Astrocyte of the spinal cord (primary cell): Measurements from ENCODE around the gene HCN2.

Experiments
- DNase-seq: peaks from one replicate; pipeline ENCODE4 v3.0.0; 2011; ENCODE audit warnings: low read depth, low spot score
- H3K4me3 ChIP-seq: 2 replicates; pipeline ENCODE4 v1.5.1; 2011; ENCODE audit warnings: low read depth, mild to moderate bottlenecking, low read length, moderate library complexity
- in situ Hi-C: cut with HindIII; loops from 2 replicates; pipeline ENCODE4 v1.10.0; 2017; ENCODE audit warnings: low sequenced_read_pairs
- TF ChIP-seq, protein P1 (sequence below): IDR thresholded peaks from 2 replicates; pipeline ENCODE4 v1.5.1; 2012; ENCODE audit warnings: low read depth, mild to moderate bottlenecking, low read length, inconsistent platforms

Gene HCN2

DNA sequence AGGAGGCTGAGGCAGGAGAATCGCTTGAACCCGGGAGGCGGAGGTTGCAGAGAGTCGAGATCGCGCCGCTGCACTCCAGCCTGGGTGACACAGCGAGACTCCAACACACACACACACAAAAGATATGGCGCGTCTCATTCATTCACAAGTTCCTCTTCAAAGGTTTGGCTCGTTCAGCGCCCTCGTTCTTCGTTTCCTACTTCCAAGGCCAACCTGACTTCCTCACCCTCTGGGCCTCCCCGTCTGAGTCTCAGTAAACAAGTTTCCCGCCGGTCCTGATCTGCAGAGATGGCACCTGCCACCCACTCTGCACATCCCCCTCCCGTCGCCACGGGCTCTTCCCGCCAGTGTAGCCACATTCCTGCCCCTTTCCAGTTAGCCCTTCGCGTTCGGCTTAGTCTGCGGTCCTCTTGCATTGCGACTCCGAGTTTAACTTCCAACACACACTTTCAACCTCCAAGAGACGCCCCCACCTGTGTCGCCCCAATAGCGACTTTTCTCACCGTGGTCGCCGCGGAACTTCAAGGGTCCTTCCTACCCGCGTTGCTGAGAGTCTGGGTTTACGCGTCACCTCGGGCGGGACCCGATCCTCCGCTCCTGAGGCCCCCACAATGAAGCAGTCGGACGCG lies 18.6 kb upstream of the HCN2 start:
- TF ChIP-seq, protein P1, sequence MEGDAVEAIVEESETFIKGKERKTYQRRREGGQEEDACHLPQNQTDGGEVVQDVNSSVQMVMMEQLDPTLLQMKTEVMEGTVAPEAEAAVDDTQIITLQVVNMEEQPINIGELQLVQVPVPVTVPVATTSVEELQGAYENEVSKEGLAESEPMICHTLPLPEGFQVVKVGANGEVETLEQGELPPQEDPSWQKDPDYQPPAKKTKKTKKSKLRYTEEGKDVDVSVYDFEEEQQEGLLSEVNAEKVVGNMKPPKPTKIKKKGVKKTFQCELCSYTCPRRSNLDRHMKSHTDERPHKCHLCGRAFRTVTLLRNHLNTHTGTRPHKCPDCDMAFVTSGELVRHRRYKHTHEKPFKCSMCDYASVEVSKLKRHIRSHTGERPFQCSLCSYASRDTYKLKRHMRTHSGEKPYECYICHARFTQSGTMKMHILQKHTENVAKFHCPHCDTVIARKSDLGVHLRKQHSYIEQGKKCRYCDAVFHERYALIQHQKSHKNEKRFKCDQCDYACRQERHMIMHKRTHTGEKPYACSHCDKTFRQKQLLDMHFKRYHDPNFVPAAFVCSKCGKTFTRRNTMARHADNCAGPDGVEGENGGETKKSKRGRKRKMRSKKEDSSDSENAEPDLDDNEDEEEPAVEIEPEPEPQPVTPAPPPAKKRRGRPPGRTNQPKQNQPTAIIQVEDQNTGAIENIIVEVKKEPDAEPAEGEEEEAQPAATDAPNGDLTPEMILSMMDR = no peak
- H3K4me3 ChIP-seq = peak overlapping the region; percentile 53
- no peak for DNase-seq
- in situ Hi-C loops = no loop called here

DNA sequence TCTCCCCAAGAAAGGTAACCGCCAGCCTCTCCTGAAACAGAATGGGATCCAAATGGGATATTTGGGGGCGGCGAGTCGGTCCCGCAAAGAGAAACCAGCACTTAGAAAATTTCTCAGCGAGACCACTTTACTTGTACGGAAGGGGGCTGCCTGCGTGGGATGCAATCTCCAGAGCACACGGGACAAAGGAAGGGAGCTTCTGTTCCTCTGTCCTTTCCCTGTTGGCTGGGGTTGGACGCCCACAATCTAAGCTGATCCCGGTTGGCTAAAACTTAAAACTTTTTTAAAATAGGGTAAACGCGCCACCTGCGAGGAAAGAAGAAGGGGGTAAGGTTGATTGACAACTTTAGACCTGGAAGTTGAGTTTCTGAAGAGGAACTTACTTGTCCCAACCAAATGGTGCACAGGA lies 18.1 kb upstream of the HCN2 start:
- TF ChIP-seq, protein P1 = no peak
- in situ Hi-C loops = no loop called here
- no peak for DNase-seq
- peak overlapping the region; percentile 53 for H3K4me3 ChIP-seq

DNA sequence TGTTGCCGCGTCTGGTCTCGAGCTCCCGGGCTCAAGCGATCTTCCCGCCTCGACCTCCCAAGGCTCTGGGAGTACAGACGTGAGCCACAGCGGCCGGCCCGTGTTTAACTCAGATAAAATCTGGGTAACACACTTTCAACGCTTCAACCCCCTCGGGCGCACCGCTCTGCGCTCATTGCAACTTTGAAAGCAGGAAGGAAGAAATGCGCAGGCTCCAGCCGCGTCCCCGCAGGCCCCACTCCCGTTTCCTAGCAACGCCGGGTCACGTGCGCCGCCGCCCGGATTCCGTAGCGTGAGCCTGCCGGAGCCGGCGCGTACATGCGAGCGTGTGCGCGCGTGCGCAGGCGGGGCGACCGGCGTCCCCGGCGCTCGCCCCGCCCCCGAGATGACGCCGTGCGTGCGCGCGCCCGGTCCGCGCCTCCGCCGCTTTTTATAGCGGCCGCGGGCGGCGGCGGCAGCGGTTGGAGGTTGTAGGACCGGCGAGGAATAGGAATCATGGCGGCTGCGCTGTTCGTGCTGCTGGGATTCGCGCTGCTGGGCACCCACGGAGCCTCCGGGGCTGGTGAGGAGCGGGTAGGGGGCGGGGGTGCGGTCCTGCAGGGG lies 17.4 kb upstream of the HCN2 start, which contains the start of gene BSG:
Gene BSG (plus strand): TSS at position 457 of the 603 bp plus-strand sequence. CDS start 39 bp downstream, at position 496.
- in situ Hi-C loops = no loop called here
- H3K4me3 ChIP-seq = peak within 1 kb of the TSS; percentile 74
- TF ChIP-seq, protein P1 = no peak
- peak; percentile 97 for DNase-seq

DNA sequence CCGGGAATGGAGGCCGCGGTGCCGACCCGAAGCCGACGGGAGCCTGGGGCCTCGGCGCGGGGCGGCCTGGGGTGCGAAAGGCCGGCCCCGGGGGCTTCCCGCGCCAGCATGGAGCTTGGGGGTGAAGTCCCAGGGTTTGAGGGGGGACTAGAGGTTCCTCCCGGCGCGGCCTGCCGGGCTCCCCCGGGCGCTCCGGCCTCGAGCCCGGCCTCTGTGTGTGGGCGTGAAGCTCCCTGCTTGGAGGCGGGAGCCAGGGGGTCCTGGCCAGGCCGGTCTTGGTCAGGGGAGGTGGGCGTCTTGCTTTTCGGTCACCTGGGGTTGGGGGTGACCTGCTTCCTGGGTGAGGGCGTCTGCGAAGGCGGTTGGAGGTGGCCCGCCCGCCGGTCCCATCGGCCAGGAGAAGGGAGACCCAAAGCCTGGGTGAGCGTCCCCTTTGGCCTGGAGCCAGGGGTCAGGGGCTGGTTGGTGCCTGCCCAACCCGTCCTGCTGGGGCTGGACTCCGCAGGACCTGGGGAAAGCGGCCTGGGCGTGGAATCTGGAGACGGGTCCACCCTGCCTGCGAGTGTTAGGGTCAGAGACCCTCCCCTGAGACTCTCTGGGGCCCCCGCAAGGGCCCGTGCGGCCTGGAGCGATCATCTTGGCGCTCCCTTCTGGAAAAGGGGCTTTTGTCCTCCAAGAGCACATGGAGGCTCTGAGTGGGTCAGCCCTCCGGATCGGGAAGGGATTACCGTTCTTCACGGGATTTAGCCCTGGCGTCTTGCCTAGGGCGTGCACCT lies 16.8 kb upstream of the HCN2 start:
- DNase-seq = peak; percentile 60
- peak overlapping the region; percentile 74 for H3K4me3 ChIP-seq
- in situ Hi-C loops = no loop called here
- TF ChIP-seq, protein P1 = no peak

DNA sequence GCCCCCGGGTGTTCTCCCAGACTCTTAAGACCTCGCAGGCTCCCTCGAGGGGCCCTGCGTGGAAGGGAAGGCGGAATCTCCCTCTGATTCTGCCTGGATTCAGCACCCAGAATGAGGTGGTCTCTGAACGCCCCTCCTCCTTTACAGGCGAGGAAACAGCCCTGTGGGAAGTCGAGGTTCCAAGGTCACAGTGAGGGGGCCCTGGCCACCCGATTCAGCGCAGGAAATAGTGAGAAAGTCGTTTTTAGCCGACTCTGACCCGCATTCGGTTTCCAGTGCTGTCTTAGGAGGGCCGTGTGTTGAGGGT lies 16.2 kb upstream of the HCN2 start:
- TF ChIP-seq, protein P1 = no peak
- DNase-seq = no peak
- peak overlapping the region; percentile 74 for H3K4me3 ChIP-seq
- in situ Hi-C loops = no loop called here

DNA sequence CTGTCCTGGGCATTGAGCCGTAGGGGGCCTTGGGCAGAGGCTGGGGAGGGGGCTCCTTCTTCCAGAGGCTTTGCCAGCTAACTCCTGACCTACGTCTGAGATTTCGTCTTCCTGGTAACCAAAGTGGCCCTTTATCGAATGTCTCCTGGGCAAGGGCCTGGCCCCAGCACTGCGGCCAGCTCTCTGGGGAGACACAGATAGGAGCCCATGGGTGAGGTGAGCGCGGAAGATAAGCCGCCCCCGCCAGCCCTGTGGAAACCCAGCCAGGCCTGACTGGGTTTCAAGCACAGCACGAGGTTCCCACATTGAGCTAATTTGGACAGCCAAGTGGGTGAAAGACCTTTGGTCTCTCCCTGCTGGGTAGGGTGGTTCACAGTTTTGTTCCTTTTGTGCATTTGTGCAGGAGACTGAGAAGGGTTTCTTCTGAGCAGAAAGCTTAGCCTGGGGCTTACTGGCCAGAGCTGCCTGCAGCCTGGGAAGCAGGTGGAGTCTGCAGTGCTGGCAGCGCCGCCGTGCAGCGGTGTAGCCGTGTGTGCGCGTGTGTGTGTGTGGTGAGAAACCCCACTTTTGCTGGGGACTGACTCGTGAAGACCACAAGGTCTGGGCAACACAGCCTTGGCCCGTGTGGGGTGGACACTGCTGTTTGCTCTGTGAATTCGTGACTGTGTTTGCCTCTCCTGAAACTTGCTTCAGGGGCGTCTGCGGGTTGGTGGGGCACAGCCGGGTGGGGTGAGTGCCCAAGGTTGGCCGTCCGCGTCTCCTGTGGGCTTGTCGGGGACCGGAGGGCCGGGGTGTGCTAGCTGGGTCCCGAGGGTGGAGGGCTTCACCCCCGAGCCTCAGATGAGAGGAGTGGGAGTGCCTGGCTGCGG lies 14.8 kb upstream of the HCN2 start:
- in situ Hi-C loops = no loop called here
- peak overlapping the region; percentile 32 for H3K4me3 ChIP-seq
- peak; percentile 44 for DNase-seq
- TF ChIP-seq, protein P1 = no peak
